IPS DF 19.7 (cell line): ENCODE measurements around the gene SEC14L1.

Experiments used
- DNase-seq: peaks from one replicate; pipeline ENCODE4 v3.0.0-alpha.2; 2013; ENCODE audit warnings: low read depth, low spot score

Gene SEC14L1

DNA sequence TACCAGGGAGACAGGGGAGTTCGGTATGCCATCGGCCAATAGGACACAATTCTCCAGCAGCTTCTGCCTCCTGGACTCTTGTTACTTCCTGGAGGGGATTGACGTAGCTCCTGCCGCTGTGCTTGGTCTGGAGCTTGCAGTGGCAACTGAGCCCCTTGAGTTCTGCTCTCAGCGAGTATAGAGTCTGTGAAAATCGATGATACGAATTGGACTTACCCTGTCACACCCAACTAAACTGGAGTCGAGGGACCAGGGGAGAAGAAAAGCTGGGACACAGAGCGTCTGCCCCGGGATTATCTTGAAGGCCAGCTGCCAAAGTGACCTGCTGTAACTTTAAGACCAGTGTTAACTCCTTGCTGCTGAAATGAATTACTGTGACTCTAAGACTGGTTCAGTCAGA, 22.2 kb downstream of the SEC14L1 start:
- DNase-seq, result no peak

DNA sequence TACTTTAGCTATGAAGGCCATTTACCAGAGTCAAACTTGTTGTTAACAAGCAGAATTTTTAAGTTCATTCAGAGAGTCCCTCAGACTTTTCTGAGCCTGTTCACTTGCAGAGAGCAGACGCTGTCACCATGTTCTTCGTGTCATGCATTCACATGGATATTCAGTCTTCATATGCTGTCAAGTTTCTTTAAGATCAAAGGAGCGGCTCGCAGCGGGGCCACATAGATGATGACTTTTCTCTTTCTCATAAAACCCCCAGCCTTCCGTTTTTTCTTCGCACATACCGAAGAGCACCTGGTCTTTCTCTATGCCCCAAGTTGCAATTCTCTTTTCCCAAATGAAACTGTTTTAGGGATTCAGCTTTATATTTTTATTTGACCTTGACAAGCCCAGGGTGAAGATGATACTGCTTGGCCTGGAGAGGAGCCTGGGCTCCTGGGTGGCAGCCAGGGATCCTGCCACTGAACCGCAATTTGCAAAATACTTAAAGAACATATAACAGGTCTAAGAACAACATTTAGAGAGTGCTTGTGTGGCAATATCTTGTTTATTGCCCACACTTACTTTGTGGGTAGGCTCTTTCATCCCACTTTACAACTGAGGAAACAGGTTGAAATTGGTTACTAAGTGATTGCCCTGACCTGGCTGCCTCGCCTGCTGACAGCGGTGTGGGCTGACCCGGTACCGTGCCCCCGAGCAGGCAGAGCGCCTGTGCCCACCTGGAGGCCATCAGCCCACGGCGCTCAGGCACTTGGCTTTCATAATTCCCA, 22.9 kb downstream of the SEC14L1 start:
- DNase-seq, result no peak

DNA sequence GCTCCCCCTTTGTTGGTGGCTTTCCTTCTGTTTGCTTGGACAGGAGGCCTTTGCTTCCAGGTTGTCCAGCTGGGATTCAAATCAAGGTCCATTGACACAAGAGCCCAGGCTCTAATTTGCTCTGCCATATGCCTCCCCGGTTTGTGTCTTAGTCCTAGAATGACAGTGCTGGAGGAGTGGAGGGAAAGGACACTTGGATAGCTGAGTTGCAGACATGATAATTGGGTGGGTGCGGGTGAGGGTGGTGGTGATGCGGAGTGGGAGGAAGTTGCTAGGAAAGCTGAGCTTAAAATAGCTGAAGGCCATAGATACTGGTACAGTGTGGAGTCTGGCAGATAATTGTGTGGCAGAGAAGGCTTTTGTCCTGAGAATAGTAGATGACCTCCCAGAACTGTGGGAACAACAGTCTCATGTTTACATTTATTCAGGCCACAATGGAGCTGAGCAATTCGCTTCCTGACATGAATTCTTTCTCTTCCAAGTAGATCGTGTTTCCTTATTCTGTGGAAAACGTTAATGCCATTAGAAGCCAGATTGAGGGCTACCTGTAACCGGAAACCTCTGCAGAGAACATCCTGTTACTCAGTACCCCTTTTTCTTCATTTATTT, 23.8 kb downstream of the SEC14L1 start:
- DNase-seq, result no peak

DNA sequence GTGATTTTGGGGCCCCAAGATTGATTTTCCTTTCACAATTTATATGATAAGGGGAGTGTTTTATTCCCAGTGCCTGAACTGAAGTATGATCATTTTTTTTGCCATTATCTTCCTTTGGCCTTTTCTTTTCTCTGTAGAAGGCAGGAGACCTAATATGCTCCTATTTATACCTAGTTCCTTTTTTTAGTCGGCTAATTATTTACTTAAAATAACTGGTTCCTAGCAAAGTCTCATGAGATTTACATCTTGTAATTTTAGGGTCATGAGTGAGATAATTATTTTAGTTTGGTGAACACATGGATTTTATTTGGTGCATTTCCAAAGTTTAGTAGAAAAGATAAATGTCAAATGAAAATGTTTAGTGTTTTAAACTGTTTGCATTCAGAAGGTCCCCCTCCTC, 24.8 kb downstream of the SEC14L1 start:
- DNase-seq, result no peak

DNA sequence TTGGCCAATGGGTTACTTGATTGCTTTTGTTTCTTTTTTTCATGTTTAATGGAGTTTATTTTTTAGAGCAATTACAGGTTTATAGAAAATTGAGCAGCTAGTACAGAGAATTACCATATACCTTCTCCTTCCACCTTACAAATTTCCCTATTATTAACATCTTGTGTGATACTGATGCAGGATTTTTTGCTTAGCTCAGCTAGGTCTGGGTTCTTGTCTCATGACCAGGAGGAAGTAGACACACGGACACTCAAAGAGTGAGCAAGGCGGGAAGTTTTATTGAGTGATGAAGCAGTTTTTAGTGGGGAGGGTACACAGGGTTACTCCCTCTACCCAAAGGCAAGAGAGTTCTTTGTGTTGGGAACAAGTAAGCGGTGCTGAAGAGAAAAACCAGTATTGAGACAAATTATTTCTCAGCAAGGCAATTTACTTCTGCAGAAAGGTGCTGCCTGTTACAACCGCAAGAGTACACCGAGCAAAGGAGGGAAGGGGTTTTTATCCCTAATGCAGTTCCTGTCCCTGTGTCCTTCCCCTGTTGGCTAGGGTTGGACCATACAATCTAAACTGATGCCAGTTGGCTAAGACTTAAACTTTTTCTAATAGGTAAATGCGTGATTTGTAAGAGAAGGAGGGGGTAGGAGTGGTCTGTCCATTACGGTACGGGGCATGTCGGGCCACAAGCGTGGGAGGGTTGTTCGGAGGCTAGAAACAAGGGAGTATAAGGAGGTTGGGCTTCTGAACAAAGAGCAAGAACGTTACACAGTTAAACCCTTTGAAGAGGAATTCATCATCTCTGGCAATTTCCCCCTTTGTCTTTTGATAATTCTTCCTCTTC, 26.9 kb downstream of the SEC14L1 start:
- DNase-seq, result no peak

DNA sequence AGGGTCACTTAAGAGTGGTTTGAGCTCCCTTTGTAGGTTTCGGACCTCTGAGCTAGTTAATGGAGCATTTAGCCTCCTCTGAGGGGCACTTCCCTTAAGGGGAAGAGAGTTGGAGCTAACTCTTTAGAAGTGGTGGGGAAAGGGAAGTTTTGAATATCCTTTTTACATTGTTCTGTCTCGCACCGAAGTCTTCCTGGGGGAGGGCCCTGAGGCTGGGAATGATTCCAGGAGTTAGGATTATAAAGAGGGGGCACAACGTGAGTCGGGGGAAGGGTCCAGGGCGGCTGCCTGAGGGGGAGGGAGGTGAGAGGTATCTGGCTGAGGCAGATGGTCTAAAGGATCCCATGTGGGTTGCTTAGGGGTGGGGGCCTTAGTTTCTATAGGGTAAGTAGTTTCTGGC, 32.3 kb downstream of the SEC14L1 start:
- DNase-seq, result no peak

DNA sequence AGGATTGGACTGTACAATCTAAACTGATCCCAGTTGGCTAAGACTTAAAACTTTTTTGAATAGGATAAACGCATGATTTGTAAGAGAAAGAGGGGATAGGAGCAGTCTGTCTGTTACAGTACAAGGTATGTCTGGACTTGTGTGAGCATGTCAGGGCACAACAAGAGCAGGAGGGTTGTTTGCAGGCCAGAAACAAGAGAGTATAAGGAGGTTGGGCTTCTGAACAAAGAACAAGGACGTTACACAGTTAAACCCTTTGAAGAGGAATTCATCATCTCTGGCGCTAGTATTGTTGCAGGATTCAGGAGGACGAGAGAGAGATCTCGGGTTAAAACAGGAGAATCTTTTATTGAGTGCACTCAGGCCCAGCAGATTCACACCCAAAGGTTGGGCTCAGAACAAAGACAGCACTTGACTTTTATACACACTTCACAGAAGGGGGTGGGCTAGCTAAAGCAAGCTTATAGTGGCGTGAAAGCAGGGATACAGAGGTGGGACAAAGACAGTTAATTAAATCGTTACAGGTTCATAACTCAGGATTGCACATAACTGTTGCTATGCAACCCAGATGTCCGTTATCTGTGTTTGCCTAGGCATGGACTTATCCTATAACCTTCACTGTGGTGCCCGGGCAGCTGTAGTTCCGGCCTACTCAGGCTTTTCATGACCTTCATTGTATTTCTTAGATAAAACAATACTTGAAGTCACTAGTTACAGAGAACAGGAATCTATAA, 34.3 kb downstream of the SEC14L1 start:
- DNase-seq, result no peak

DNA sequence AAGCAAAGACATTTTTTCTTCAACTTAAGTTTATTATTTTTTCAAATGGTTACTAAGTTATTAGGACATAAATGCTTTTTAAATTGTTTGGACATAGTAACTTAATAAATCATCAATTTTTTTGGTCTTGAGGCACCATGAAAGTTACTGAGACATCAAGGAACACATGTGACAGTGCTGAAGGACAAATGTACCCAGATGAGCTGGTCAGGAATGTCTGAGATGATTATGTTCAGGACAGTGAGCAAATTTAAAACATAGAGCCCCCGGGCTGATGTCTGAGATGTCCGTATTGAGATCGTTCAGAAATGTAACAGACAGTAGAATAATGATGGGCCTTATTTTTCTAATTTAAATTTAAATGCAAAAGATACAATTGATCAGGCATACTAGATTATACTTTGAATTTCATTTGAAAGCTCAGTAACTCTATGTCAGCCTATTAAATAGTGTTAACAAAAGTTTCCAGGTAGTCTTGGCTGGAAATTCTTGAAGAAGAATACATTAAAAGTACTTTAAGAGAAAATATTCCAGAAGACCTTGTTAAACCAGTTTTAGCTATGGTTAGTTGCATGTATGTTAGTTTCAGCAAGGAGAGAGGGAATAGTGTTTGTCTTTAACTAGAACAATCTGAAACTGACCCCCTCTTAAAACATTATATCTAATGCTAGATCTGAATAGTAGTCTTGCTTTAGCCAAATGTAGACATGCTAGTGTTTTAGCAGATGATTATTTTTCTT, 36.4 kb downstream of the SEC14L1 start:
- no peak for DNase-seq

DNA sequence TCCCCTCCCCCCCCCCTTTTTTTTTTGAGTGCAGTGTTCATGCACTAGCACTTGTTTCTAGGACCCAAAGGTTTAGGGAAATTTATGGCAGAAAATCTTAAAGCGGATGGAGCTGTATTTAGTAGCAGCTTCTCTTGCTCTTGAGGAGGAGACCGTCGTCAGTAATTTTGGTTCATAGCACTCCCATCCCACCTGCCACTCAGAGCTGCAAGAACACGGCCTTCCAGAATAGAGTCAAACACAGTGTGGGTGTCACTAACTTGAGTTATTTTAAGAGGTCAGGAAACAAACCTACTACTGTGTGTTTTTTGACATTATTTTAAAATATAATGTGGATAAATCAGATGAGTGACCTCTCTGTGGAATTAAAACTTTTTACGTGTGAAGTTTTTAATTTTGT, 37.3 kb downstream of the SEC14L1 start:
- no peak for DNase-seq

DNA sequence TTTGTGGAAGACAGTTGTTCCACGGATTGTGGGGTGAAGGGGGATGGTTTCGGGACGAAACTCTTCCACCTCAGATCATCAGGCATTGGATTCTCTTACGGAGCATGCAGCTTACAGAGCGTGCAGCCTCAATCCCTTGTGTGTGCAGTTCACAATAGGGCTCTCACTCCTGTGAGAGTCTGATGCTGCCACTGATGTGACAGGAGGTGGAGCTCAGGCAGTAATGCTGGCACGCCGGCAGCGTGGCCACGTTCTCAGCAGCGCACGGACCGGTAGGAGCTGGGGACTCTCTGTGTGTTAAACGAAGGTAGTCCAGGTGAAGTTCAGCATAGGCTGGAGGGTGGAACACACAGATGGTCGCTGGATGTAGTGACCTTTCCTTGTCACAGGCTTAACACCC, 37.8 kb downstream of the SEC14L1 start:
- no peak for DNase-seq

DNA sequence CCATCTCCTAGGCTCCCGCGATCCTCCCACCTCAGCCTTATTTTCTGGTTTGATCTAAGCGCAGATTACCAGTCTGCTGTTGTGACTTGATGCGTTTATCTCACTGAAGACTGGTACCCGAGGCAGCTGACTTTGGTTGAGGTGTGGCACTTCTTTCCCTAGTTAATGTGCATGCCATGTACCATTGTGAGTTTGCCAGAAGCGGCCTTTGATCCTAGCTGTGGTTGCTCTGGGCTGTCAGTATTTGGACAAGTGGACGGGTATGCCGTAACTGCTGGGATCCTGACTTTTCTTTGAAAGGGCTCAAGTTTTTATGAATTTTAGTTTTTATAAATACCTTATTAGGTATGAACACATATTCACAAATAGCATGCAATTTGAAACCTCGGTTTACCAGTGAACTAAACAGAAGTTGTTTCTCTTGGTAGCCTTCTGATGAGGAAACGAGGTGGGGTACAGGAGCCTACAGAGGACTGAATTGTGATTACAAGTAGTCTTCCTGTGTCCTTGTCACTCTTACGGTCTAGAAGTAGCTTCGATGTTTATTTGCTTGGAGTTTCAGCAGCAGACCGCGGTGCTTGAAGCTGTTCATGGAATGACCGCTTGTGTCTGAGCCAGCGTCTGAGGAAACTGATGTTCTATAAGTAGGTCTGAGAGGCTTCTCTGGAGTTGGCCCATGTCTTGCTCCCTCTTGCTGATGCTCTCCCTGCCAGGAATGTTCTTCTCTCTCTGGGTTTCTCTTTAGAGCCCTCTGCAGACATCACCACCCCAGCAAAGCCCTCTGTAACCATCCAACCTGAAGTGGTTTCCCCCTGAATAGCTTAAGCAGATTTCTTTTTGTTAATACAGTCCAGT, 40.0 kb downstream of the SEC14L1 start:
- DNase-seq, result no peak

DNA sequence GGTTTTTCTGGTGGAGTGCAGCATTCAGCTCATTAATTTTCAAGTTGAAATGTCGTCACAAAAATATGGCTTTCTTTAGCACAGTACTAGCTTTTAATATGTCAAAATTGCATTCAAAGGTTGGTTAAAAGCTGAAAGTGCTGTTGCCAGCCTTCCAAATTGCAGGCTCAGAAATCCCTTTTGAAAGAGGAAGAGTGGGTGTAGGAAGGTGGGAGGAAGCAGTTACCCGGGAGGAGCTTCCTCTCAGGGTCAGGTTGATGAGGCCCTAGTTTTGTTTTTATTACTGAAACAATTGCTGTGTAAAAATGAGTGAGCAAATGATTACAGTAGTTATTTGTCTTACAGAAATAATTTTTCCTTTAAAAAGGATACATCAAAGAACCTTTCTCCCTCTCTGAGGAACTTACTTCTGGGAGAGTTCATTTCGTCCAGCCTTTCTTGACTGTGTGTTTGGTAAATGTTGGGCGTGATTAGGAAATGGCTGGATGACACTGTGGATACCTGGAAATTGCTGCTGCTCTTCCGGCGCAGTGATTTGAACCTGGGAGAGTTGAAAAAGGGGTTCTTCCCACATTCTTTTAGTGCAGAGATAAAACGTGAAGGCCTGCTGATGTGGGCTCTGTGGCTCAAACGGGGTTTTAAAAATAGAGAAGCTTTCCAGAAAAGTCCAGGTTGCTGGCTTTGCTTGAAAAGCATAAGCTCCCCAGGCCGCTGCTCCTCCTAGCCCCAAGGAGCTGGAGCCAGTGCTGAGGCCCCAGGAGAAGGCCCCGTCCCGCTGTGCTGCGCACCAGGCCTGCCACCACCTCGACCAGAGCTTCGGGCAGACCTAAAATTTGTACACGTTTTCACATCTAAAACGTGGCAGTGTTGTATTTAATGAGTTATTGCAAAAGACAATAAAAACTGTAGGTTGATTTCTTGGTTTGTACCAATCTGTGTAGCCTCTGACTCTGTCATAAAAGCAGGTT, 41.7 kb downstream of the SEC14L1 start:
- no peak for DNase-seq

DNA sequence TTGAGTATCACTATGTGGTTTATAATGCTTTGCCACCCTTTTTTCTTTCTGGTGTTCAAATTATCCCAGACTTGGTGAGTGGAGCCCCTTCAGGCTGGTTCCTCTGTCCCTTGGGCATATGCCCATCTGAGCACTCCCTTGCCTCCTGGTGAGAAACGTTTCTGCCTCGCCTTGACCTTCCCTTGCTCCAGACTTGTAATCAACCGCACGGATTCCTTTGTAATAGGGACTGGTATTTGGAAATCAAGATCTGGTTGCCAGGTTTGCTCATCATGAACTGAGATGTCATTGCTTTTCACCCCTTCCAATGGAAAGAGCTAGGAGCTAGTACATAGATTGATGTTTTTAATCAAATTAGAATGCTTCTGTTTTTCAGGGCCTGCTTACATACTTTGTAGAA, 43.7 kb downstream of the SEC14L1 start:
- DNase-seq, result no peak

DNA sequence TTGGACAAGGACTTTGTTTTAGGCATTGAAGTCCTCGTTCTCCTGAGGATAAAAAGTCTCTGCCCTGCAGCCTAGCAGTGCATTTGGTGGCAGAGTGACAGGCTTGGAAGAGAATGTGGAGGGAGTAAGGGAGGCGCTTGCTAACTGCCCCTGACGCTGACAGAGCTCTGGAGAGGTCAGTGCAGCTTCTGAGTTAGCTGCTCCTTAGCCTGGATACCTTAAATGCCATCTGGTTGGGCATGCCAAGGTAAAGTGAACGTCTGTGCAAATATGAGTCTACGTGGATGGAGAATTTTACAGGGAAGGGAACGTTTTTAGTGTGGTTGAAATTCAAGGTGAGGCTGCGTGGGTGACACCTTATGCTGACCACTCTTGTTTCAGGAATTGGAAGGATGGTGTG, 44.4 kb downstream of the SEC14L1 start:
- DNase-seq, result no peak

DNA sequence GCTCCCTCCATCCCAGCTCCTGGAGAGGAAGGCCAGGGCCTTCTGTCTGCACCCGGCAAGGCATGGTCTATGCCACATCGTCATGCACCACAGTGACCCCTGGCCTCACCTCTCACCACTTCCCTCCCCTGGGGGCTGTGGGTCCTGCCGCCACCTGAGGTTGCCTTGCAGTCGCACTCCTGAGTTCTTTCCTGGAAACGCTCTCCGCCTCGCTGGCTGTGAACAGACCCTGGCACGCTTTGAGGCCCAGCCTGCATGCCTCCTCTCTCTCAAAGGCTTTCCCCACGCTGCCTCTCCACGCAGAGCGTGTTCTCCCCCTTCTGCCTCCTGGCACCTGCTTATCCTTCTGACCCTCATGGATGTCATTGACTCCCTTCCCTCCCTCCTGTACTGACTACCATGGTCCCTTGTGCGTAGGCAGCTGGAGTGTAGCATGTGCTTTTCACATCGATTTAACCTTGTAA, 45.4 kb downstream of the SEC14L1 start:
- DNase-seq, result no peak

DNA sequence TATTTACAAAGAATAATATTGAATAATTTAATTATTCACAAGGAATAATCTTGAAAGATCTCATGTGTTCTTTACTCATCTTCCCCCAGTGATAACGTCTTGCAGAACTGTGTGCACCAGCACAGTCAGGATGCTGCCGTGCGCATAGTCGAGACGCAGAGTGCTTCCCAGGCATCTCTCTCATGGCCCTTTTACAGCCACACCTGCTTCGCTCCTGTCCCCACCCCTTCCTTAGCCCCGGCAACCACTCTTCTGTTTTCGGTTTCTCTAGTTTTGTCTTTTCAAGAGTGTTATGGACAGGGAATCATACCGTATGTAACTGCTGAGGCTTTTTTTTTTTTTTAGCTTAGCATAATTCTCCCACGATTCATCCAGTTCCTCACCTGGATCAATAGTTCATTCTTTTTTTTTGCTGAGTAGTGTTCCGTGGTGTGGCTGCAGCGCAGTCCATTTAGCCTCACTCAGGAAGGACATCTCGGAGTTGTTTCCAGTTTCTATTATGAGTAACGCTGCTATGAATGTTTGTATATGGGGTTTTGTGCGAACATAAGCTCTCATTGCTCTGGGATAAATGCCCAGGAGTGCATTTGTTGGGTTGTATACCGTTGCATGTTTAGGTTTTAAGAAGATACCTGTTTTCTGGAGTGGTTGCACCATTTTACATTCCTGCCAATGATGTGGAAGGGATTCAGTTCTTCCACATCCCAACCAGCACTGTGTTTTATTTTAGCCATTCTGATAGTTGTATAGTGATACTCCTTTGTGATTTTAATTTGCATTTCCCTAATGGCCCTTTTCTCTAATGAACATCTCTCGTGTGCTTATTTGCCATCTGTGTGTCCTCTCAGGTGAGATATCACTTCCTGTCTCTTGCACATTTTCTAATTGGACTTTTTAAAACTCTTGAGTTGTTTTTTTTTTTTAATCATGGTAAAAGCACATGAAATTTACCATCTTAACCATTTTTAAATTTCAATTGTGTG, 47.6 kb downstream of the SEC14L1 start:
- no peak for DNase-seq

DNA sequence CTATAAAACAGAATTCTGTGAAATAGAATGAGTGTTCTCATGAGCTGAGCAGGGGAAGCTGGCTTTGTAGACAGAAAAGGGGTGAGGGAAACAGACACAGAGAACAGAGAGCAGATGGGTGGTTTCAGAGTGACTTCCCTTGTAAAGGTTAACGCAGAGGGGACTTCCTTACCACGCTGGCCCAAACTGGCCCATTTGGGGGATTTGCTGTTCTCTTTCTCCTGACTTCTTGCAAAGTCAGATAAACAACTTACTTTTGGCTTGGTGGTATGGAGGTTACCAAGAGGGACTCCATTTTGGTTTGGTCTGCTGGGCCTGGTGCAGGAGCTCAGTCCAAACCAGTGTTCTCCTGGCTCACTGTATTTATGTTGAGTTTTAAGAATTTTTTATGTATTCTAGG, 48.4 kb downstream of the SEC14L1 start:
- DNase-seq, result no peak

DNA sequence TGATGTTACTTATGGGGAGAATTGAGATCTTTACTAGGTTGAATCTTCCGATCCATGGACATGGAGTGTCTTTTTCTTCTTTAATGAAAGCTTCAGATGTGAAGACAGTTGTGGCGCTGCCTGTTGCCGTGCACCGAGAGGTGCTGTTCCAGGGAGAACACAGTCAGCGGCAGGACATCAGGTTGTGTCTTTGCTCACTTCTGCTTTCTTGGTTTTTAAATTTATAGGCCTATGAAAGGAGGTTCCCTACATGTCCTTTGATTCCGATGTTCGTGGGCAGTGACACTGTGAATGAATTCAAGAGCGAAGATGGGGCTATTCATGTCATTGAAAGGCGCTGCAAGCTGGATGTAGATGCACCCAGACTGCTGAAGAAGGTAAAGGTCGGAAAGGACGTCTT, 49.8 kb downstream of the SEC14L1 start:
- DNase-seq, result no peak
